Measurements from ENCODE around the gene IFT74.

Gene IFT74

DNA sequence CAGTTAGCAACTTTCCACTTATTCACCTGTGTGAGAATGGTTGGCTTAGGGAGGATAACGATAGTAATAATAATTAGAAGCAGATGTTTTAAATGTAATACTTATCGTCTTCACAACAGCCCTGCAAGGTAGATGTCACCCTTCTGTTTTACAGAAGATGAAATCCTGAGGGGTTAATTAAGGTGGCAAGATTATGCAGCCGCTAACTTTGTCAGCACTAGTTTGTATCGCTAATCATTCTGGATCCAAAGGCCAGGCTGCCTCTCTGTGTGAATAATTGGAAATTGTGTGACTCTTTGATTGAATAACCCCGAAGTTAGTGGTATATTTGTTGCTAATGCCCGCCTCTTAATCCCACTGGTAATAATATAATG, 635 bp downstream of the IFT74 start:
- no peak for DNase-seq
- in situ Hi-C loops (cut with HindIII; ENCODE audit: low pct_ligation_motif_present, low pct_unique_long_range_greater_than_20kb, low sequenced_read_pairs), result no loop called here

DNA sequence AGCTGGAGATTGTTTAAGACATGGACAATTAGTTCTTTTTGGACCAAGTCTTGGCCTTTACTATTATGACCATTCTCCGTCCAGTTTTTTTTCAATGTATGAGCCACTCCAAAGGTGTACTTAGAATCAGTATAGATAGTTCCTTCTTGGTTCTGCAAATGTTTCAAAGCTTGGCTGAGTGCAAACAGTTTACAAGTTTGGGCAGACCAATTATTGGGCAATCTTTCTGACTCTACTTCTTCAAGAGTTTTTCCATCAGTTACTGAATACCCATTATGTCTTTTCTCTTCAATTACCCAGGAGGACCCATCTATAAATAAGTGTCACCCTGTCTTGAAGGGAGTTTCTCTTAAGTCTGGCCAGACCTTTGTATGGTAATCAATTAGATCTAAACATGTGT, 15.5 kb downstream of the IFT74 start:
- DNase-seq, result no peak
- in situ Hi-C loops (cut with HindIII; ENCODE audit: low pct_ligation_motif_present, low pct_unique_long_range_greater_than_20kb, low sequenced_read_pairs), result no loop called here

GRCh38 chr9:26973989-26974388, 17.8 kb downstream of the IFT74 start:
- no peak for DNase-seq
- in situ Hi-C loops (cut with HindIII; ENCODE audit: low pct_ligation_motif_present, low pct_unique_long_range_greater_than_20kb, low sequenced_read_pairs), result no loop called here

DNA sequence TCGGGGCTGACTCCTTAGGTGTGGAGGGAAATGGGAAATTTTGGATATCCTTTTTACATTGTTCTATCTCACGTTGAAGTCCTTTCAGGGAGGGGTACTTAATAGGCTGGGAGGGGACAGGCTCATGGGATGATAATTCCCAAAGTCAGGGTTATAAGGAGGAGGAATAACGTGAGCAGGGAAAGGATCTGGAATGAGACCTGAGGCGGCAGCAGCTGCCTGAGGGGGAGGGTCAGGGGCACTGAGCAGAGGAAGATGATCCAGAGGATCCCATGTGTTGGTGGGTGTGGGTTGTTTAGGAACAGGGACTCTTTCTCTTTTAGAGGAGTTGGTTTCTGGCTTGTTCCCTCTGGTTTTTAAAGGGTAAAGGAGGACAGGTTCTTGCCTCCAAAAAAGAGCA, 18.7 kb downstream of the IFT74 start:
- in situ Hi-C loops (cut with HindIII; ENCODE audit: low pct_ligation_motif_present, low pct_unique_long_range_greater_than_20kb, low sequenced_read_pairs), result no loop called here
- no peak for DNase-seq

- in situ Hi-C loops (cut with HindIII; ENCODE audit: low pct_ligation_motif_present, low pct_unique_long_range_greater_than_20kb, low sequenced_read_pairs), result no loop called here
- peak; percentile 71 for DNase-seq
Observed at GRCh38 chr9:26975728-26976707, 19.8 kb downstream of the IFT74 start.

DNA sequence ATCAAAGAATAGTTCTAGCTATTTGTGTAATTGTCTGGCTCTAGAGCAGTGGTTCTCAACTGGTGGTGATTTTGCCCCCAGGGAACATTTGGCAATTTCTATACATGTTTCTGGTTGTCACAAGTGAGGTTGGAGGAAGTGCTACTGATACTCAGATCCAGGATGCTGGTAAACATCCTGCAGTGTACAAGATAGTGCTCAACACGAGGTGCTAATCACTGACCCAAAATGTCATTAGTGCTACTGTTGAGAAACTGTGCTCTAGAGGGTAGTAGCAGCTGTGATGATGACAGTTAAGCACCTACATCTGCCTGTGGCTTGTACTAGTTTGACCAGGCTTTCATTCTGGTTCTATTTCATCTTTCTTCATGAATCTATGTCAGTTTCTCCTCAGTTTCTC, 27.1 kb downstream of the IFT74 start:
- DNase-seq, result no peak
- in situ Hi-C loops (cut with HindIII; ENCODE audit: low pct_ligation_motif_present, low pct_unique_long_range_greater_than_20kb, low sequenced_read_pairs), result no loop called here

GRCh38 chr9:26995810-26996209, 39.6 kb downstream of the IFT74 start:
- in situ Hi-C loops (cut with HindIII; ENCODE audit: low pct_ligation_motif_present, low pct_unique_long_range_greater_than_20kb, low sequenced_read_pairs), result no loop called here
- DNase-seq, result no peak

DNA sequence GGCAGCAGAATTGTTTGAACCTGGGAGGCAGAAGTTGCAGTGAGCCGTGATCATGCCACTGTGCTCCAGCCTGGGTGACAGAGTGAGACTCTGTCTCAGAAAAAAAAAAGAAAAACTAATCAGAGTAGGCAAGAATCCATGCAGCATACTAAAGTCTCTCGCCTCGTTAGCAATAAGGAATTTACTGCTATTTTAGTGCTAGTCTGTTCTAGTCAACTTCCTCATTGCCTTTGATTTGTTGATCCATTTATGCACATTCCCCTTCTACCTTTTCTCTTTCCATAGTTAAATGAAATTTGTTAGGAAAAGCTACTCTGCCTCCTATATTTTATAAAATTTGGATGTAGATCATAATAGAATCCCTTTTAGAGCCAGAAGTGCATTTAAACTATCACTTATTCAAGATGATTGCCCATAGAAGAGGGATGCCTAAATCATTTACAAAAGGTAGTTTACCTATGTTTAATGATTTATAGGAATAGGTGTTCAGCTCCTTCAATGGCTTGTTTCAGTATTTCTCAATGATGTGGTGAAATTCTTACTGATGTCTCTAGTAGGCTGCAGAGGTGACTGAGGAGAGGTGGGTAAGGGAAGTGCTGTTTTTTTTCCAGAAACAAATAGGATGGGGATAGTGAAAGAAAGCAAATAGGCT, 47.3 kb downstream of the IFT74 start:
- no peak for DNase-seq
- in situ Hi-C loops (cut with HindIII; ENCODE audit: low pct_ligation_motif_present, low pct_unique_long_range_greater_than_20kb, low sequenced_read_pairs), result no loop called here

DNA sequence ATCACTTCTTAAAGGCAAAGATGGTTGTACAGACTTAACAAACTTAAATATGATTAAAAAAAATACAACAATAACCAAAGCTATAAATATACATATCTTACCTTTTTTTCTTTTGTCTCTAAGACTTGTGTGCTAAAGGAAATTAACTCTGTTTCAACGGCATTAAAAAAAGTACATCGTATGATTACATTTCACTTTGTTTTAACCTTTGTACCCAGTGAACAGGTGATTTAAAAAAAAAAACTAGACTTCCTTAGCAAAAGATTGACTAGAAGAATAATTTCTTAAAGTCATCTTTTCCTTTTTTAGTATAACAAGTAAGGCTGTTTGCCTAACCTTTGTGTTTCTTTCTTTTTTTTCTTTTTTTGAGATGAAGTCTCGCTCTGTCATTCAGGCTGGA, 49.3 kb downstream of the IFT74 start, which contains the start of gene LRRC19:
Gene LRRC19, minus strand, starts transcription at position 182 of the 400 bp plus-strand sequence. CDS start 5,978 bp downstream, outside the sequence.
- no peak for DNase-seq
- in situ Hi-C loops (cut with HindIII; ENCODE audit: low pct_ligation_motif_present, low pct_unique_long_range_greater_than_20kb, low sequenced_read_pairs), result no loop called here

DNA sequence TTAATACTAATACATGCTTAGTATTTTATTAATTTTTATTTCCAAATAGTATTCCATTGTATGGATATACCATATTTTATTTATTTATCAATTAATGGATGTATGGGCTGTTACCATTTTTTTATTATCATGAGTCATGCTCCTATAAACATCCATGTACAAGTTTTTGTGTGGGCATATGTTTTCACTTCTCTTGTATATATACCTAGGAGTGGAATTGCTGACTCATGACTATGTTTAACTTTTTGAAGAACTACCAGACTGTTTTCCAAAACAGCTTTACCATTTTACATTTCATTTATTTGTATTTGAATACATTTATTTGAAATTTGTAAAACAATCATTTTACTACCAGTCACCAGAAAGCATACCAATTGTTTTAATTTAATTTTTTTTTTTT, 63.4 kb downstream of the IFT74 start:
- in situ Hi-C loops (cut with HindIII; ENCODE audit: low pct_ligation_motif_present, low pct_unique_long_range_greater_than_20kb, low sequenced_read_pairs), result no loop called here
- DNase-seq, result no peak

DNA sequence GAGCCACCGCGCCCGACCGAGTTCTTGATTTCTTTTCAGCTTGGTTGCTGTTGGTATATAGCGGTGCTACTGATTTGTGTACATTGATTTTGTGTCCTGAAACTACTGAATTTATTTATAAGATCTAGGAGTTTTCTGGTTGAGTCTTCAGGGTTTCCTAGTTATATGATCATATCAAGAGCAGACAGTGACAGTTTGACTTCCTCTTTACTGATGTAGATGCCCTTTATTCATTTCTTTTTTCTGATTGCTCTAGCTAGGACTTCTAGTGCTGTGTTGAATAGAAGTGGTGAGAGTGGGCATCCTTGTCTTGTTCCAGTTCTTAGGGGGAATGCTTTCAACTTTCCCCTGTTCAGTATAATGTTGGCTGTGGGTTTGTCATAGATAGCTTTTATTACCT, 66.7 kb downstream of the IFT74 start:
- DNase-seq, result no peak
- in situ Hi-C loops (cut with HindIII; ENCODE audit: low pct_ligation_motif_present, low pct_unique_long_range_greater_than_20kb, low sequenced_read_pairs), result no loop called here

GRCh38 chr9:27029186-27029585, 73.0 kb downstream of the IFT74 start:
- in situ Hi-C loops (cut with HindIII; ENCODE audit: low pct_ligation_motif_present, low pct_unique_long_range_greater_than_20kb, low sequenced_read_pairs), result no loop called here
- DNase-seq, result no peak

DNA sequence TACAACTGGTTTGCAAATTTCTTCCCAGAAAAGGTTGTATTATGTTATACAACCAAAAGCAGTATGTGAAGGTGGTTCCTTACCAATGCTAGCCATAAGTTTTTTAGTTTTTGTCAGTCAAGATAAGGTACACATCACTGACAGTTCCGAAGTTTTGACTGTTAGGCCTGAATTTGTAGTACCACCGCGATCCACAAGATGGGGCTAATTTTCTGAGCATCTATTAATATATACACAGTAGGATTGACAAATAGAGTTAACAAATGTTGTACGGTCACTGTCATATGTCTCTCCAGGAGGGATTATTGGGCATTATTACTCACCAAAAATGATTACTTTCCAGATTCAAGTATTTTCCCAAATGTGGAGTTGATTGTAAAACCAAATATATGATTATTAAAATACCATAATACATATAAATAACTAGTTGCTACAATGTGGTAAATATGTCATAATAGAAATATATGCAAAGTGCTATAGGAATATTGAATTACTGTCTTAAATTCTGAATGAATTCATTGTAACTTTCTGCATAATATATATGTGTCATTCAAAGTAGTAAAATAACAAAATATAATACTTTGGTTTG, 77.7 kb downstream of the IFT74 start:
- peak; percentile 51 for DNase-seq
- in situ Hi-C loops (cut with HindIII; ENCODE audit: low pct_ligation_motif_present, low pct_unique_long_range_greater_than_20kb, low sequenced_read_pairs), result no loop called here

- no peak for DNase-seq
- in situ Hi-C loops (cut with HindIII; ENCODE audit: low pct_ligation_motif_present, low pct_unique_long_range_greater_than_20kb, low sequenced_read_pairs), result no loop called here
Observed at GRCh38 chr9:27037499-27037898, 81.3 kb downstream of the IFT74 start.

GRCh38 chr9:27041746-27042145, 85.5 kb downstream of the IFT74 start:
- DNase-seq, result no peak
- in situ Hi-C loops (cut with HindIII; ENCODE audit: low pct_ligation_motif_present, low pct_unique_long_range_greater_than_20kb, low sequenced_read_pairs), result no loop called here

- in situ Hi-C loops (cut with HindIII; ENCODE audit: low pct_ligation_motif_present, low pct_unique_long_range_greater_than_20kb, low sequenced_read_pairs), result no loop called here
- DNase-seq, result no peak
Observed at GRCh38 chr9:27042476-27042875, 86.3 kb downstream of the IFT74 start.

- in situ Hi-C loops (cut with HindIII; ENCODE audit: low pct_ligation_motif_present, low pct_unique_long_range_greater_than_20kb, low sequenced_read_pairs), result no loop called here
- DNase-seq, result no peak
Observed at GRCh38 chr9:27043176-27043575, 87.0 kb downstream of the IFT74 start.

DNA sequence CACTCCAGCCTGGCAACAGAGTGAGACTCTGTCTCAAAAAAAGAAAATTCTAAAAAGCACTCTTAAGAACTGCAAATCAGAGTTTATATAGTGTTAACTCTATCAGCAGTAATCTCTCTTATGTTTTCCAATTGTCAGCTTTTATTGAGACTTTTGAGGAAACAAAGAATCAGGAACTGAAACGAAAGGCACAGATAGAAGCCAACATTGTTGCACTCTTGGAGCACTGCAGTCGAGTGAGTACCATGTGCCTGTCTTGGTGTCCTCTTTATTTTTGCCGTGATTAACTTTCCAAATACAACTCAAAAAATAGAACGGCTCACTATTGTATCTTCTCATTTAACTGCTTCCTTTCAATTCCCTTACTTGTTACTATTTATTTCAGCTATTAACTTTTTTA, 90.9 kb downstream of the IFT74 start:
- no peak for DNase-seq
- in situ Hi-C loops (cut with HindIII; ENCODE audit: low pct_ligation_motif_present, low pct_unique_long_range_greater_than_20kb, low sequenced_read_pairs), result no loop called here

DNA sequence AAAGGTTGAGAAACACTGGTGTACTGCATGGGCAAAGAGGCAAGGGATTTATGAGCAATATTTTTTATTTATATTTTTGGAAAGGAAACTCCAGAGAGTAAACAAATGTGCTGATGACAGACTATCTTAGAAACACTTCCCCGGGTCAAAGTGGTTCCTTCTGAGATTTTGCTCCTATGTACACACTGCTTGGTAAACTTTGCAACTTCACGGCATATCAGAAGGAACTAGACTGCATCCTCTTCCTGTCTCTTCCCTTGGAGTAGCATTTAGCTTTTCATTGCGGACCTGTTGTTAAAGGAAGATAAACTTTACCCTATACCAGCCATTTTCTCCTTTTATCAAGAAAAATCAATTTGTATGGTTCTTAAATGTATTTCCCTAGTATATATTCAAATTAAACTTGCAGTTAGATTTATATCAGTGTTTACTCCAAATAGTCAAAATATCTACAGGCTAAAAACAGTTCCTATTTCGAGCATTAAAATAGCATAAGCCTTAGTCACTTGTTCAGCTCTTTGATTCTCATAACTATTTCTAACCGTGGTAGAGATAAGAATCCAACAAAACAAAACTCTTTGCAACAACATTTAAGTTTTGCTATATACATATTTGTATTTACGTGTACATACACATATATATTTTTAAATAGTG, 97.3 kb downstream of the IFT74 start:
- in situ Hi-C loops (cut with HindIII; ENCODE audit: low pct_ligation_motif_present, low pct_unique_long_range_greater_than_20kb, low sequenced_read_pairs), result no loop called here
- no peak for DNase-seq
